ENCODE measurements around the gene ATXN10.

ATXN10 gene

DNA sequence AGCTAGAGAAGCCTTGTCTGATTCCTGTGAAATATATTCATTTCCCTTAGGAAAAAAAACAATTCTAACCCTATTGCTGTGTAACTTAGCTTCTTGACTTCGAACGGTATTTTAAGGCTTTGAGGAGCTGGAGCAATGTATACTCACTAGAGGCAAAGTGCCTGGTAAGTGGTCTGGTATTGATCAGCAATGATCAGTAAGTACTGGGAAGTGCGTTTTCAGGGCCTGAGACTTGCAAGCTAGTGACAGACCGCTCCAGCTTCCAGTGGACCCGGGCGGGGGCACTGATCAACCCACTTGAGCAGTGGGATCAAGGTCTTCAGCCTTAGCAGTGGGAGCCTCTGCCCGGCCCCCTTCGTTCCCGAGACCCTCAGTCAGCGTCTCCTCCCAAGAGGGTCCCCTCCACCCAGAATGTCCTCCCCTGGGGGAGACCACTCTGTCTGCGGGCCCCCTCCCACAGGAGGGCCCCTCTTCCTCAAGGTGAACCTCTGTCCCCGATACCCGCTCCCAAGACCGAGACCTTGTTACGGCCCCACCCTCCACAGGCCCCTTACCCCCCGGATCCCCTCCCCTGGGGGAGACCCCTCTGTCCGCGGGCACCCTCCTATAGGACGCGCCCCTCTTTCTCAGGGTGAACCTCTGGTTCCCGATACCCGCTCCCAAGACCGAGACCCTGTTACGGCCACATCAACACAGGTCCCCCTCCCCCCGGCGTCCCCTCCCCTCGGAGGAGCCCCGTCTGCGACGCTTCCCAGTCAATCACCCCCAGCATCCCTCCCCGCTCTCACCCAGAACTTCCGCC is 452 bp upstream of the ATXN10 start:
- H3K27ac ChIP-seq, result peak overlapping the region; percentile 72 to 85
- H3K4me3 ChIP-seq, result peak overlapping the region; percentile 83
- TF ChIP-seq, protein P1, sequence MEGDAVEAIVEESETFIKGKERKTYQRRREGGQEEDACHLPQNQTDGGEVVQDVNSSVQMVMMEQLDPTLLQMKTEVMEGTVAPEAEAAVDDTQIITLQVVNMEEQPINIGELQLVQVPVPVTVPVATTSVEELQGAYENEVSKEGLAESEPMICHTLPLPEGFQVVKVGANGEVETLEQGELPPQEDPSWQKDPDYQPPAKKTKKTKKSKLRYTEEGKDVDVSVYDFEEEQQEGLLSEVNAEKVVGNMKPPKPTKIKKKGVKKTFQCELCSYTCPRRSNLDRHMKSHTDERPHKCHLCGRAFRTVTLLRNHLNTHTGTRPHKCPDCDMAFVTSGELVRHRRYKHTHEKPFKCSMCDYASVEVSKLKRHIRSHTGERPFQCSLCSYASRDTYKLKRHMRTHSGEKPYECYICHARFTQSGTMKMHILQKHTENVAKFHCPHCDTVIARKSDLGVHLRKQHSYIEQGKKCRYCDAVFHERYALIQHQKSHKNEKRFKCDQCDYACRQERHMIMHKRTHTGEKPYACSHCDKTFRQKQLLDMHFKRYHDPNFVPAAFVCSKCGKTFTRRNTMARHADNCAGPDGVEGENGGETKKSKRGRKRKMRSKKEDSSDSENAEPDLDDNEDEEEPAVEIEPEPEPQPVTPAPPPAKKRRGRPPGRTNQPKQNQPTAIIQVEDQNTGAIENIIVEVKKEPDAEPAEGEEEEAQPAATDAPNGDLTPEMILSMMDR (IDR thresholded peaks at IDR 0.05), result no peak
- DNase-seq (ENCODE audit: low spot score), result peak; percentile 73

DNA sequence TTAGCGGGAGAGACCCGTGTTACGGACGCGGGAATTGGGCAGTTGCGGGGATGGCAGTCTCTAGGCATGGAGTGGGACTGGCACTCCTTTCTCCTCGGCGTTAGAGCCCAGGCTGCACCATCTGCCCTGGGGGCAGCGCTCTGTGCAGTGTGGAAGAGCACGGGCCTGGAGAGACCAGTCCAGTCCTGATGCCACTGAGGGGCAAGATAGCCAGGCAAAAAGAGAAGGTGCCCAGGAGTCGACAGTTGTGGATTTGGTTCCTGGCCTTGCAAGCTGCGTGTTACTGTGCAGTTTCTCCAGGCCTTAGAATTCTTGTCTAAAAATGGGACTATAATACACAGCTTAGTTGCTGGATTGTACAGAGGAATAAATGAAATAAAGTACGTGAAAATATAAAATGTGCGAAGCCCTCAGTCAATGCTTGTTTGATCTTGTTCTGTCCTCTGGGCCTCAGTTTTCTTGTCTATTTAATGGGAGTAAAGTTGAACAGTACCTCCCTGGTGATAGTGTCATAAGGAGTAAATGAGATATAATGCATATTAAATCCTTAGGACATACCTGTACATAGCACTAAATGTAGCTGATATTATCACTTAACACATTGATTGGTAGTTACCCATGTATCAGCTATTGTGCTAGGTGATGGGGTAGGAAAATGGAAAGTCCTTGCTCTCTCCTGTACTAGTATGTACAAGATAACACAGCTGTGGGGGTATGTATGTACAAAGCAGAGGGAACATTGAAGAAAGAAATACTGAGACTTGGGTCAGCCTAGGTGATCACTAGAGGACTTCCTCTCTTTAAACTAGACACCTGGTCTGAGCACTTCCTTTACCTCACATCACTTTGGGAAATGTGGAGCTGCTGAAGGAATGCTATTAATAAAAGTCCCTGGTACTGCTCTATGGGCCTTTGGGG is 1.2 kb downstream of the ATXN10 start:
- no peak for DNase-seq (ENCODE audit: low spot score)
- peak overlapping the region; percentile 83 for H3K4me3 ChIP-seq
- peak overlapping the region; percentile 72 to 85 for H3K27ac ChIP-seq
- TF ChIP-seq, protein P1 (IDR thresholded peaks at IDR 0.05), result no peak

DNA sequence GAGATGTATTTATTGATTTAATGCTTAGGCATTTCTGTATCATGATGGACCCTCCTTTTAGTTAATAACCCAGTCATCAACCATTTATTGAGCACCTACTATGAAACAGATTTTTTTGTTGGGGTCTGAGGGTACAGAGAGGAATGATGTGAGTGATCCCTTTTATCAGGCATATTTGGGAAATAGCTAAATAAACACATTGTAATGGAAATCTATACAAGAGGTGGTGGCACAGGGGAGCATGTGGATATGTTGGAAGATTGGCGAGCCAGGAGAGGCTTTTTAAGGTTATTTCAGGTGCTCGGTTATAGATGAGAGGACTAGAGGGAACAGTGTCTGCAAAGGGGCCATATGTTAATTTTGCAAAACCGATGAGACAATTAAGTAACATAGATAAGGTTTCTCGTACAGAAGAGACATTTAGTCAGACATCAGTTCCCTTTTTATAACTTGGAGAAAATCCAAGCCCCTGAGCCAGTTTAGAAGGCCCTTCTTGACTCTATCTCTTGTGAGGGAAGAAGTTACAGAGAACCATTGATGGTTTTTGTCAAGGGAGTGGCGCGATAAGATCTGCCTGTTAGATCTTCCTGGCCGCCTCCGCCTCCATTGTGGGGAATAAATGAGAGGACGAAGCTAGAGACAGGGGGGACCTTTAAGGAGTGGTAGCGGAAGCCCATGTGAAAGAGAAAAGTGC is 2.0 kb downstream of the ATXN10 start:
- Histone ChIP-seq H3K4me3 (peak overlapping the region; percentile 83), H3K27ac (no peak overlapping the region)
- TF ChIP-seq, protein P1 (IDR thresholded peaks at IDR 0.05), result no peak
- no peak for DNase-seq (ENCODE audit: low spot score)

DNA sequence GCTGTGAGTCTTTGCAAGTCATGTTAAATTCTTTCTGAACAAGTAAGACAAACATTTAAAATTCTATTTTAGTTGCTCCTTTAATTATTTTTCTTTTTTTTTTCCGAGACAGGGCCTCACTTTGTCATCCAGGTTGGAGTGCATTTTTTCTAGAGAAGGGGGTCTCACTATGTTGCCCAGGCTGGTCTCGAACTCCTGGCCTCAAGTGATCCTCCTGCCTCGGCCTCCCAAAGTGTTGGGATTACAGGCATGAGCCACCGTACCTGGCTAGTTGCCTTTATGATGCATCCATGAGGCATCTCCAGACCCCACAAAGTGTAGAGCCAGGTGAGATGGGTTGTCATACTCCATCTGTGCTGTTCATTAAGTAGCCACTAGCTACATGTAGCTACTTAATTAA is 4.4 kb downstream of the ATXN10 start:
- Histone ChIP-seq H3K27ac (no peak overlapping the region), H3K4me3 (no peak overlapping the region)
- TF ChIP-seq, protein P1 (IDR thresholded peaks at IDR 0.05), result no peak
- no peak for DNase-seq (ENCODE audit: low spot score)

DNA sequence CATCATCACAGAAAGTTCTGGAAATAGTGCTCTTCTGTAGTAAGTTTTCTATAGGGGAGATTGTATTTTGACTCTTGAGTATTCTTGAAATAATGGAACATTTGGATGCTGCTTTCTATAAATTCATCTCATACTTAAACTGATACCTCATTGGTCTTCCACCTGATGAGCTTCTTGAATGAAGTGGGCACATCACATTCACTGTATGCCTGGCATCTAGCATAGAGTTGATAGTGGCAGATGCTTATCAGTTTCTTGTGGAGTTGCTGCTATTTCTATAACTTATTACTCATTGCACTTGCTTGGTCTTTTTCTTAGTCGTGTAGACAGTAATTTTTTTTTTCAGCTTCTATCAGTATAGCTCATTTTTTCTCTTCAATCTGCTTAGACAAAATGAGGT is 5.4 kb downstream of the ATXN10 start:
- no peak for DNase-seq (ENCODE audit: low spot score)
- no peak overlapping the region for H3K4me3 ChIP-seq
- H3K27ac ChIP-seq, result no peak overlapping the region
- TF ChIP-seq, protein P1 (IDR thresholded peaks at IDR 0.05), result no peak

DNA sequence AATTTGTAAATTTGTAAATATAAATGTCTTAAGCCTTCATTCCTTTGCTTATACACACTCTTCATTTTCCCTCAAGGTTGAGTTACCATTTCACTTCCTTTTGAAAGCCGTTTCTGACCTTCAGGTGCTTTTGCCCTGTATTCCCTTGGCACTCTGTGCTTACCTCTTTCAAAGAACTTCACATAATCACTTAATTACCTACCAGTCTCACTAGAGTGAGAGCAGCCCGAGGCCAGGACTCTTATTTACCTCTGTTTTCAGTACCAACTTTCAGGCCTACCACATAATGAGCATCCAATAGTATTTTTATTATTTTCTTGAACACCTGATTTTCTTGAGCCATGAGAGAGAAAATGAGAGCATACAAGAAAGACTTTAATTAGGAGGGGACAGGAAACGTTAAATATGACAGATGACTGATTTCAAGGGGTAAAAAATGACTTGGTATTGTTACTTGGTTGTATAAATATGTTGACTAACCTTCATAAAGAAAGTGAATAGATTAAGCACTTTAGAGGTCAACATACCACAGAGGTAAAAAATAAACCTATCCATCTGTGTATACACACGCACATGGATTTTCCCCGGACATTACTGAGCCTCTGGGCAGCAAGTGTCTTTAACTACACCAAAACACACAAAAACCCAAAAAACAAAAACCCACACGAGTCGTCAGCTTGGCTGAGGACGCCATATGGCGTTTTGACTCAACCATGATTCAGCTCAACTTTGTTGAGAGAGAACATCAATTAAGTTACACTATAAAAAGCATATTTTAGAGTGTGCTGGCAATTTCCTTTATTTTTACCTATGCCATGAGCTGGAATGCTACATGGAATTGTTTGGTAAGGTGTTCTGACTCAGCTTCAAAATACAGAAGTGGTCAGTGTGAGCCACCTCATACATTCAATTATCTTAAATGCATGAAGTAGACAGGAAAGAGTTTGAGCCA is 7.6 kb downstream of the ATXN10 start:
- TF ChIP-seq, protein P1 (IDR thresholded peaks at IDR 0.05), result no peak
- H3K27ac ChIP-seq, result no peak overlapping the region
- no peak overlapping the region for H3K4me3 ChIP-seq
- no peak for DNase-seq (ENCODE audit: low spot score)
